T-helper 1 cell treated with Interleukin-12 subunit alpha and Interleukin-12 subunit beta and Interleukin-4 antibody, amounts not matched to agents 30 ng/mL and 1 ng/mL, for 36 hours (primary cell): ENCODE results near the gene DCC. TPM values are rescaled to one million over a fixed set of nuclear protein-coding genes. Genes with fewer than 3 reads are reported as not detected.

Experiments used
- intact Hi-C: fragments of 100-400 bp; cut with micrococcal nuclease; formaldehyde crosslinking; loops from one replicate; pipeline ENCODE4 v1.15.1; 2024
- total RNA-seq: library from RNA; stranded (reverse); gene quantifications from 2 replicates; pipeline ENCODE4 v1.2.3, GENCODE V29; 2022

Gene DCC
- total RNA-seq, 1 donor from 2014 or later = not detected

DNA sequence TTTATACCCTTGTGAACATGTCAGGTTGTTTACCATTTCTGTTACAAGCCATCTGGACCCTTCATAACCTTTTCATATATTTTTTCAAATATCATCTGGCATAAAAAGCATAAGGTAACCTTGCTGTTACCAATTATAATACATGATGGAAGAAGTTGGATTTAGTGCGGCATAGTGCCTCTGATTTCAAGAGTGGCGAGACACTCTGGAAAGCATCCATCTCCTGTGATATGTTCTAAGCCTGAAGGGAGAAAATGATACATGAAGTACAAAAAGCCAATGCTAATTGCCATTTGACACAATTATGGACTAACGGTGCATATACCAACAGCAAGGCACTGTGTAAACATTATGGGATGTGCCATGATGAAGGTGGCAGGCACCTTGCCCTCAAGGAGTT, 75.1 kb downstream of the DCC start:
- intact Hi-C loops = no loop called here

GRCh38 chr18:52422985-52423601, 83.1 kb downstream of the DCC start:
- intact Hi-C loops = no loop called here

- intact Hi-C loops = no loop called here
Measured at GRCh38 chr18:52426041-52426440, 86.0 kb downstream of the DCC start.

DNA sequence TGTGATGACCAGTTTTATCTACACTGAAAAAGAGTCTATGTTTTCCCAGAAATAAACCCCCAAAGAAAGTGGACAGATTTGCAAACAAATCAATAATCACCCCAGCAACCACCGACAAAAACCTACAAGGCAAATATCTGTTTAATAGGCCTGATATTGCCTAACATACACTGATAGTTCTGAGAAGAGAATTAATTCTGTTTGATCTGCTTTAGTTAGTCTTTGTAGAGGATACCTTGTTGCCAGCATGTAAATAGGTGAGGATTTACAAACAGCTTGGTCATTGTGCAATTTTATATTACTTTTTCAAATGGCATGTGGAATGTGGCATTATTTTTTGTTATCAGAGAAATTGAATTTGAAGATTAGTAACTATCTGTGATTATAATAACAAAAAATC, 86.5 kb downstream of the DCC start:
- intact Hi-C loops = no loop called here

- intact Hi-C loops = no loop called here
Measured at GRCh38 chr18:52427521-52428175, 87.7 kb downstream of the DCC start.

GRCh38 chr18:52431683-52432082, 91.7 kb downstream of the DCC start:
- intact Hi-C loops = no loop called here

- intact Hi-C loops = no loop called here
Measured at GRCh38 chr18:52433797-52434196, 93.8 kb downstream of the DCC start.

- intact Hi-C loops = no loop called here
Measured at GRCh38 chr18:52435301-52435700, 95.3 kb downstream of the DCC start.

- intact Hi-C loops = no loop called here
Measured at GRCh38 chr18:52437161-52437560, 97.2 kb downstream of the DCC start.

DNA sequence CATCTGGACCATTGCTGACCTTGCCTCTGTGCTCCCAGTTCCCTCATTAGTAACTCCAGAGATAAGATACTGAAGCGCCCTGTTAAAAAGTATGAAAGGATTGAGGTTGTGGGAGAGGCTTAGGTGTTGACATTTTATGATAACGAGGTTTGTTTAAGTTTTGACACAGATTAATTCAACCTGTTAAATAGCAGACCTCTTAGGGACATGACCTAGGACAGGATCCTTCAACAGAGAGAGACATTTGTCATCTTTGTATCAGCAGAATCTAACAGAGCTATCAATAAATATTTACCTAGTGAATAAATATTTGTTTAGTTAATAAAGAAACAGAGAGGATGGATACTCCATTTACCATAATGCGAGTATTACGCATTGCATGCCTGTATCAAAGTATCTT, 99.5 kb downstream of the DCC start:
- intact Hi-C loops = no loop called here

- intact Hi-C loops = no loop called here
Measured at GRCh38 chr18:52441794-52442193, 101.8 kb downstream of the DCC start.

GRCh38 chr18:52442686-52443085, 102.7 kb downstream of the DCC start:
- intact Hi-C loops = no loop called here

- intact Hi-C loops = no loop called here
Measured at GRCh38 chr18:52451256-52451655, 111.3 kb downstream of the DCC start.

- intact Hi-C loops = no loop called here
Measured at GRCh38 chr18:52451851-52452250, 111.9 kb downstream of the DCC start.

DNA sequence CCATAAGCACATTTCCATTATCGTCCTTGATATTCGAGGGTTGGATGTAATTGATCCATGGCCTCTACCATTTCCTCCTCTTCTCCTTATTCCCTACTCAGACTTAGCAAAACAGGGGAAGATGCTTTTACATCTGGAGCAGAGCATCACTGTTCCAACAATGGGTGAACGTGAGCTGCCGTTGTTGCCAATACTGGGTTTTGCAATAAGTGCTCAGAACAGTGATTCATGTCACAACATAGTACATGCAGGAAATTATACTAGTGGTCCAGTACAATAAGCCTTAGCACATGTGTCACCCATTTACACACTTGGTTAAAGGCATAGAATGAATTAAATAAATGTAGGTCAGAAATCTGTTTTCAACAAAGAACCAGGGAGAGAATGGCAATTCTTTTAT, 112.4 kb downstream of the DCC start:
- intact Hi-C loops = no loop called here

- intact Hi-C loops = no loop called here
Measured at GRCh38 chr18:52459890-52460289, 119.9 kb downstream of the DCC start.

GRCh38 chr18:52462853-52463252, 122.9 kb downstream of the DCC start:
- intact Hi-C loops = no loop called here

DNA sequence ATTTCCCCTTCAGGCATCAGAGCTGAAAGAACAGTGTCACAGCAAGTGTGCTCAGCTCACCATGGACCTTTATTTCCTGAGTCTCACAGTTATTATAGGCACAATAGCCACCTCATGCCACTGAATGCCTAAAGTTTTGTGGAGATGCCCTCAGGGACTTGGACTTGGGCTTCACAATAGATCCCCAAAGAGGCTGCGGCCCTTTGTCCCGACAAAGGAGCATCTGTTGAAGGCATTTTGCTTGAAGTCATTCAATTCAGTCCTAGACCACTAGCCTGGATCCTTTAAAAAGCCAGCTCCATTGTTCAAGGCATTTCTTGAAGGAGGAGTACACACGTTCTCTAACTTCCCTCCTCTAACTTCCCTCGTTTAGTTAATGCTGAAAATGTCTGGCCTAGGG, 125.4 kb downstream of the DCC start:
- intact Hi-C loops = no loop called here

- intact Hi-C loops = no loop called here
Measured at GRCh38 chr18:52468496-52468895, 128.5 kb downstream of the DCC start.

GRCh38 chr18:52475325-52475724, 135.3 kb downstream of the DCC start:
- intact Hi-C loops = no loop called here

DNA sequence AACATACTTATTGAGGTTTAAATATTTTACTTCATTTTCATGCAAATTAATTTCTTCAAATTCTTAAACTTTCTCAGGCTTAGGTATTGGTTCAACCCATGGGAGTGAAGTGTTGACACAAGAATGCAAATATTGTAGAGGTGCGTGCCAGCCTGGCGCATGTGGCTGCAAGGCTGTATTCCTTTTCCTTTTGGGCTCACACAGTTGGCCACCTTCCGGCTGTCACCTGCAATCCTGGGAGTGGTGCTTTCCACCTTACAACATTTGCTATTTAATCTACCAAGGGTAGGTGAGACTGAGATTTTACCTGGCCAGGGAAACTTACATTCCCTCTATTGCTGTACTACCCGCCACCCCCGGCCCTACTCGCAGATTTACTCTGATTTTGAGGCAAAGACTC, 141.1 kb downstream of the DCC start:
- intact Hi-C loops = no loop called here

- intact Hi-C loops = no loop called here
Measured at GRCh38 chr18:52484977-52485376, 145.0 kb downstream of the DCC start.

DNA sequence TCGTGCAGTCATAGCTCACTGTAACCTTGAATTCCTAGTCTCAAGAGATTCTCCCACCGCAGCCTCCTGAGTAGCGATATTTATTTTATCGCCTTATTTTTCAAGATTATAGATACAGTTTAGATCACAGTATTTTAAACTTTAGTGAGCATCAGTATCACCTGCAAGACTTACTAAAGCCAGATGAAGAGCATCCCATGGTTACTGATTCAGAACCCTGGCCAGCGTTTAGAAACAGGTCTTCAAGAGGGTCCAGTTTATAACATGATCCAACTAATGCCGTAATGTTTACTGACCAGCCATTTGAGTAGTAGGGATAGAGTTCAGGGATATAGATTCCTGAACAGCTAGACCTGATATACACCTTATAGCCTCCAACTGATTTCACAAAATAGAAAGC, 146.1 kb downstream of the DCC start:
- intact Hi-C loops = no loop called here
